GM19351 (cell line): ENCODE measurements around the gene MBL2.

Experiments used
- ATAC-seq: cut with Tn5 transposase; IDR thresholded peaks from one replicate; pipeline ENCODE4 v1.9.1; 2021; ENCODE audit warnings: mild to moderate bottlenecking, moderate library complexity; ENCODE audit not compliant: unreplicated experiment

Gene MBL2

DNA sequence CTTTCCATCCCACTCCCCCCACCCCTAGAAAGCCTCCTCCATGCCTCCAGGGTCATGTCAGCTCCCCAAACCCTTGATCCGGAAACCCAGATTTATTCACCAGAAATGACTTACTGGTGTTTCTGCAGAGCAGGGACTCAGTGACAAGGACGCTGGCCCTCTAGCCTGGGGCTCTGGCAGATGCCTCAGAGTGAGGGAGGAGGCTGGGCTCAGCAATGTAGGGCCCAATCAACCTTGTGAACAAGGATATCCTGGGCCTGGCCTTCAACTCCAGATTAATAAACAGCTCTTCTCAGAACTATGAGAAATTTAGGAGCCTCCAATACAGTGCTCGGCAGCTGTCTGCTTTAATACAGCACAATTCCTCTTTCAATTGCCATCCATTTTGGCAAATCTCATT lies at the start of gene MBL2:
TSS of gene MBL2 (minus strand) at position 162 of the 400 bp plus-strand sequence. CDS start 1,149 bp downstream, outside the sequence.
- ATAC-seq = no peak

DNA sequence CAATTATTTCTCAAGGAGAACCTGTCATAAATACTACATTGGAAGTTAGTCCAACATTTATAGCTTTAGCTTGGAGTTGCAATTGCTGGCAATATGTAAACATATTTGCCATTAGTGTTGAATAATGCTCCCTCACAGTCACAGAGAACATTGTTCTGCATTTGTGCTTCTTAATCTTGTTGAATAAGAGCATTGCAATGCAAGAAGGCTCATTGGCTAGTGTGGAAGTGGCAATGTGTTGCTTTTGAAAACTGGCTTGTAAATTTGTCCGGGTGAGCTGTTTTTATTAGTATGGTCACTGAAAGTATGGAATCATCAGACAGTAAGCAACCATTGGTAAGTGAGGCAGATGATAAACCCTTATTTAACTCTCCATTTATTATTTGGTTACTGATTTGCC lies 47.7 kb upstream of the MBL2 start:
- no peak for ATAC-seq

DNA sequence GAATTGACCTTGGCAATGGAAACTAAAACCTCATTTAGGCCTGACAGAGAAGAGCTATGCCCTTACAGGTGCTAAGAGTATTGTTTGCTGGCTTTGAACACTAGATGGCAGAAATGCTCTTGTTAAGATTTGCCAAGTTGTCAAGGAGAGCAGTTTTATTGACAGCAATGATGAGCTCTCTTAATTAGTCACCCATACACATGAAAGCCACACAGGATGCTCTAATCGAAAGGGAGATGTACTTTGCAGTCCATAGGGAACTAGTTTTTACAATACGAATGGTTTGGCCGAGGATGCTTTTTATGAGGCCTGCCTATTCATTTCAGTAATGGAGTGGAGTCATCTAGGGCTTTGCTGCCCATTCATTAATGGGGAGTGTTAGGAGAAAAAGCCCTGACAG lies 45.4 kb upstream of the MBL2 start:
- peak; percentile 94 for ATAC-seq

- peak; percentile 32 for ATAC-seq
Observed at GRCh38 chr10:52814506-52814905, 41.9 kb upstream of the MBL2 start.

- no peak for ATAC-seq
Observed at GRCh38 chr10:52811776-52812175, 39.2 kb upstream of the MBL2 start.

GRCh38 chr10:52810761-52811160 lies 38.2 kb upstream of the MBL2 start:
- no peak for ATAC-seq

- ATAC-seq = no peak
Observed at GRCh38 chr10:52807803-52808202, 35.2 kb upstream of the MBL2 start.

DNA sequence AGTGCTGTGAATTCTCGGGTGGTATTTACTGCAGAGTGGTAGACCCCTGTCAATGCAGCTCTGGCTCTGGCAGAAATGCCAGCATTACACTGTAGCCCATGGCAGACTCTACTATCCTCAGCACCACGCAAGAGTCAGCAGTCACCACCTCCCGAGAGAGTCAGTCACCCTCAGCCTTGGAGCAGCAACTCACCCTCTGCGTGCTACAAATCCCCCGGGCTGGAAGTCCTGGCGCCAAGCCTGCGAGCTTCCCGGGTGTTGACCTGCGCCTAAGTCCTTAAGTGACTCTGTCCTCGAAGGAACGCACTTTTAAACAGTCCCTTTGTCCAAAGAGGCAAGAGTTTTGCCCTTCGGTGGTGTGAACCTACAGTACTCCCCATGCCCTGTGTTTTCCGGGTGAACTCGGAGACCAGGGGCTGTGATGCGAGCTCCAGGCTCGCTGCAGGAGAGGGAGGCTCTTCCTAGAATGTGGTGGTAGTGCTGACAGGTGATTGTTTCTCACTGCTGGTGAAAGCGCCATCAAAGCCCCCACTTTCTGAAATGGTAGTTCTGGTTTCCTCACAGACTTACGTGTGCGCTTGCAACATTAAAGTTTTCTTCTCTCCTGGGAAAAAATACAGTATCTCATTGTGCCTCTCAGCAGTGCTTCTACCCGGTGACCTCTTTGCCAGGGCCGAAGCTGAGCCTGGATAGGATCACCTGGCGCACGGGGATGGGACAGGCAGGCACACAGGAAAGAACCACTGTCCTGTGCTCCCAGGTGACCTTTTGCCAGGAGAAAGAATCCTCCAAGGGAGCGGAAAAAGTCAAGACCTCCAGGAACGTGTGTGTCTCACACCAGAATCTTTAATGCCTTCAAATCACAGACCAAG lies 33.1 kb upstream of the MBL2 start:
- no peak for ATAC-seq

- no peak for ATAC-seq
Observed at GRCh38 chr10:52801947-52802346, 29.4 kb upstream of the MBL2 start.

GRCh38 chr10:52786098-52786497 lies 13.5 kb upstream of the MBL2 start:
- ATAC-seq = no peak

- ATAC-seq = no peak
Observed at GRCh38 chr10:52785418-52785817, 12.8 kb upstream of the MBL2 start.

- ATAC-seq = no peak
Observed at GRCh38 chr10:52783726-52784125, 11.1 kb upstream of the MBL2 start.

GRCh38 chr10:52782554-52782953 lies 10.0 kb upstream of the MBL2 start:
- no peak for ATAC-seq

GRCh38 chr10:52780391-52781155 lies 8.0 kb upstream of the MBL2 start:
- ATAC-seq = peak; percentile 4

DNA sequence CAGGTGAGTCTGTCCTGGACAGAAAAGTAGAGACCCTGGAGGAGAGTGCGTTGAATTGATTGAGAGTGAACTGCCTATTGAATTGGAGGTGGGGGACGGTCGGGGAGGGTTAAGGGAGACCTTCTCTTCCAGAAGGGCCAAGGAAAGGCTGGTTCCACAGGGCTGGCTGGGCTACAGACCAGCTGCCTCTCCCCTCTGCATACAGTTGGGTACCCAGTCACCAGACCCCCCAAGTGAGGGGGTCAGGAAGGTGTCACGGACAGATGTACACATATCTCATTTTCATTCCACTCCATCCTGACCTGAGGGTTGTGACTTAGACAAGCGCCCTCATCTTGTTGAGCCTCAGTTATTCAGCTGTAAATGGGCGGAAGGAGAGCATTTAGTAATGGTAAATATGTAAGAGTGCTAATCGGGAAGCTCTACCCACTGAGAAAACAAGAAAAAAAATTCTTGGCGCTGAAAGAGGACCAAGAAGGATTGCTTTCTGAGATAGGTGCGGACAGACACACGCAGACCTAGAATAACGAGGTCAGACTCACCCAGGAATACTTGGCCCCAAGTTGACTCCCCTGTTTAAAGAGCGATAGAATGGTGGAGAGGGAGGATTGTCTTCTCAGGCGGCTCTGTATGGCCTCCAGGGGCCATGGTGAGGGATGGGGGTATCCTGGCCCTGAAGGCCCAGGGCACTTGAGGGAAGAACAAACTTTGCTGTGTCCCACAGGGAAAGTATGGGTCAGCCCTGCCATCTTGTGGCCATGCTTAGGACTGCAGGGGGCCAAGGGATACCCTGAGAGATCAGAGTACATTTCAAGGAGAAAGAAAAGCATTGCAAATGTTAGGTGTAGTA lies 7.2 kb upstream of the MBL2 start:
- peak; percentile 91 for ATAC-seq

DNA sequence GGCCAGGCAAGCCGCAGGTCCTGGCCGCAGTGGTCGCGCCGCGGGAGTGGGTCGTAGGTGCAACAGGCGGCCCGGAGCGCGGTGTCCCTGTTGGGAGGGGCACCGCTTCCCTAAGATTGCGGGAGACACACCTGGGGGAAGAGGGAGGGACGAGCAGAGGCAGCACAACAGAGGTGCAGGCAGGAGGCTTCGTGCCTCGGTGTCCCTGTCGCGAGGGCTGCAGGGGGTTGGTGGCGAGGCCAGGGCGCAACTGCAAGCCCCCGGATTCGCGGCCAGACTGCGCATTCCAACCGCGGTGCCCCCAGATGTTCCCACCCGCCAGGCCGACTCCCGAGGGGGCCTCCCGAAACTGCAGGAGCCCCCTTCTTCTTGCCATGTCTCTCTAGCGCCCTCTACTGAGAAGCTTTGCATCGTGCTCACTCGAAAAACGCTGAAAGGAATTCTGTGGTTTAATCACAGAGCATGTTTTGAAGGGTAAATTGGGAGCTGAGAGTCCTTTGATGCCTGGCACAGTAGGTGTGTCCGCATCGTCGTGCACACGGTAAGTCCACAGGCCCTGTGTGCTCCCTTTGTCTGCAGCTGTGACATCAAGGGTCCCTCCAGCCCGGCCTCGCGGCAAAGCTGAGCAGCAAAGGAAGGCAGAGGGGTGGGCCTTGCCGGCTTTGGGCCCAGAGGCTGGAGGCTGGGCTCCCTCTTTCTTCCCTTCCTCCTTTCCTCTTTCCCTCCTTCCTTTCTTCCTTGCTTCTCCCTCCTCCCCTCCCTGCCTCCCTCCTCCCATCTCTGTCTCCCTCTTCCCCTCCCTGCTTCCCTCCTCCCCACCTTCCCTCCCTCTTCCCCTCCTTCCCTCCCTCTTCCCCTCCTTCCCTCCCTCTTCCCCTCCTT lies 6.2 kb upstream of the MBL2 start:
- ATAC-seq = no peak

GRCh38 chr10:52777414-52777813 lies 4.8 kb upstream of the MBL2 start:
- ATAC-seq = no peak

- no peak for ATAC-seq
Observed at GRCh38 chr10:52776471-52776903, 3.9 kb upstream of the MBL2 start.

DNA sequence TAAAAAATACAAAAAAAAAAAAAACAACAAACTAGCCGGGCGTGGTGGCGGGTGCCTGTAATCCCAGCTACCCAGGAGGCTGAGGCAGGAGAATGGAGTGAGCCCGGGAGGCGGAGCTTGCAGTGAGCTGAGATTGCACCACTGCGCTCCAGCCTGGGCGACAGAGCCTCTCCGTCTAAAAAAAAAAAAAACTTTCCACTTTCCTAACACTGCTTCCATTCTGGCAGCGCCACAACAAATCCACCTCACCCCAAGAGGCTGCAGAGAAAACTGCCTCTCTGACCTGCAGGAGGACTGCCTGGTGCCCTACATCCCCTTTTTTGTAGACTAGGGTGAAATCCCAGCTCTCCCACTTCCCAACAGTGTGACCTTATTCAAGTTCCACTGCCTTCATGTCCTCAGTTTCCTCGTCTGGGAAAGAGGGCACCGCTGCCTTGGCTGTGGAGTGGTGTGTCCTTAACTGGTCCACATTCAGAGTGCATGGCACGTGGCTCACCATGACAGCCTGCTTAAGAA lies 2.6 kb upstream of the MBL2 start:
- no peak for ATAC-seq

- ATAC-seq = no peak
Observed at GRCh38 chr10:52774600-52775106, 2.1 kb upstream of the MBL2 start.
